HG03439 (cell line): Measurements from ENCODE around the gene SPSB4.

Experiments used
- ATAC-seq: cut with Tn5 transposase; IDR thresholded peaks from one replicate; pipeline ENCODE4 v1.9.1; 2021; ENCODE audit warnings: mild to moderate bottlenecking, moderate library complexity; ENCODE audit not compliant: unreplicated experiment

SPSB4 gene

GRCh38 chr3:141052201-141053069, 1.3 kb downstream of the SPSB4 start:
- no peak for ATAC-seq

- no peak for ATAC-seq
Measured at GRCh38 chr3:141055136-141055535, 4.0 kb downstream of the SPSB4 start.

- no peak for ATAC-seq
Measured at GRCh38 chr3:141055536-141056445, 4.6 kb downstream of the SPSB4 start.

- ATAC-seq = no peak
Measured at GRCh38 chr3:141056751-141057171, 5.6 kb downstream of the SPSB4 start.

- ATAC-seq = no peak
Measured at GRCh38 chr3:141057436-141057835, 6.3 kb downstream of the SPSB4 start.

GRCh38 chr3:141057946-141058800, 7.0 kb downstream of the SPSB4 start:
- no peak for ATAC-seq

GRCh38 chr3:141058996-141059395, 7.8 kb downstream of the SPSB4 start:
- no peak for ATAC-seq

GRCh38 chr3:141059816-141060215, 8.7 kb downstream of the SPSB4 start:
- no peak for ATAC-seq

- ATAC-seq = no peak
Measured at GRCh38 chr3:141060327-141060726, 9.2 kb downstream of the SPSB4 start.

GRCh38 chr3:141063831-141064230, 12.7 kb downstream of the SPSB4 start:
- ATAC-seq = no peak

GRCh38 chr3:141064255-141064926, 13.2 kb downstream of the SPSB4 start:
- no peak for ATAC-seq

GRCh38 chr3:141065258-141065657, 14.1 kb downstream of the SPSB4 start:
- ATAC-seq = no peak

GRCh38 chr3:141065841-141066805, 15.0 kb downstream of the SPSB4 start:
- no peak for ATAC-seq

- ATAC-seq = no peak
Measured at GRCh38 chr3:141067206-141067974, 16.2 kb downstream of the SPSB4 start.

GRCh38 chr3:141070229-141070628, 19.1 kb downstream of the SPSB4 start:
- ATAC-seq = no peak

GRCh38 chr3:141070727-141071357, 19.7 kb downstream of the SPSB4 start:
- ATAC-seq = no peak

- no peak for ATAC-seq
Measured at GRCh38 chr3:141071681-141072260, 20.6 kb downstream of the SPSB4 start.

- ATAC-seq = no peak
Measured at GRCh38 chr3:141072950-141073349, 21.8 kb downstream of the SPSB4 start.
